Thymus (tissue), 11 donors: ENCODE data around the gene CCDC195. TPM values are rescaled to one million over a fixed set of nuclear protein-coding genes. Genes with fewer than 3 reads are reported as not detected.

Experiments used
- DNase-seq, 9 donors: peaks; one replicate each; pipeline ENCODE4 v3.0.0-alpha.2; 2013; ENCODE audit warnings: low spot score in 9 of 9, low read depth in 6 of 9, missing footprints in 1 of 9
- H3K27ac ChIP-seq, 2 donors: one replicate each; pipeline ENCODE4 v1.5.1; 2013; ENCODE audit warnings: control low read depth in 1 of 2, low read depth in 1 of 2, low read length in 1 of 2, mild to moderate bottlenecking in 1 of 2, moderate library complexity in 1 of 2
- H3K27me3 ChIP-seq, 2 donors: one replicate each; pipeline ENCODE4 v1.5.1; 2013; ENCODE audit warnings: low read length in 1 of 2; ENCODE audit not compliant: control insufficient read depth in 2 of 2, insufficient read depth in 1 of 2
- H3K36me3 ChIP-seq, 2 donors: one replicate each; pipeline ENCODE4 v1.5.1; 2013; ENCODE audit warnings: low read length in 1 of 2, mild to moderate bottlenecking in 1 of 2, moderate library complexity in 1 of 2; ENCODE audit not compliant: control insufficient read depth in 2 of 2, insufficient read depth in 2 of 2
- H3K4me1 ChIP-seq, 2 donors: one replicate each; pipeline ENCODE4 v1.5.1; 2013; ENCODE audit warnings: low read length in 2 of 2; ENCODE audit not compliant: control insufficient read depth in 2 of 2, insufficient read depth in 2 of 2
- H3K4me3 ChIP-seq, 2 donors: one replicate each; pipeline ENCODE4 v1.5.1; 2013; ENCODE audit warnings: low read length in 2 of 2, control low read depth in 1 of 2, mild to moderate bottlenecking in 1 of 2
- H3K9me3 ChIP-seq, 2 donors: one replicate each; pipeline ENCODE4 v1.5.1; 2013; ENCODE audit warnings: low read length in 1 of 2, mild to moderate bottlenecking in 1 of 2; ENCODE audit not compliant: control insufficient read depth in 2 of 2, insufficient read depth in 1 of 2
- WGBS: extraction: QIAGEN DNeasy Blood & Tissue Kit; methylation state at CpG from one replicate; pipeline ENCODE4 v1.1.7; 2013; 5-methylcytosine and 5-hydroxymethylcytosine counted together
- polyA plus RNA-seq: library from polyadenylated mRNA; stranded (reverse); fragments of 200-250 nt; gene quantifications from one replicate; pipeline ENCODE4 v1.2.3, GENCODE V29; 2013
- total RNA-seq: library from RNA; stranded (reverse); fragments of 120-200 nt; gene quantifications from one replicate; pipeline ENCODE4 v1.2.4, GENCODE V29; 2013
- donor health status: healthy.

The CCDC195 gene
- total and polyA plus RNA-seq, 2 donors: 0.07 TPM; not detected in 1

DNA sequence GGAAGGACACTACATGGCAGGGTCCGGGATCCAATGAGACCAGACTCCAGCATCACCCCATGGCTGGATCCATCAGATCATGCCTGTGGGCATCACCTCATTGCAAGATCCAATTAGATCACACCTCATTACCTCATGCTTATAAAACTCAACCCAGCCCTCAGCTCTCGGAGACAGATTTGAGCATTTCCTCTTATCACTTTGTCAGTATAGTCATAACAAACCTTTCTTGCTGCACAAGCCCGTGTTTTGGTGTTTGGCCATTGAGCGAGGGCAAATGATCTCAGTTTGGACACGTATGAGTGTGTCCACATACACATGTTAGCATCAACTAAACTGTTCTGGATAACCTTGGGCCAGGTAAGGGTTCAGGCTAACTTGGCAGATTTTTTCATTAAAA is 58.8 kb downstream of the CCDC195 start:
- Histone ChIP-seq H3K36me3 (no peaks in the 10 kb centered on the region), H3K4me1 (no peaks in the 10 kb centered on the region), H3K27me3 (no peaks in the 10 kb centered on the region), H3K4me3 (no peak overlapping the region), H3K27ac (no peak overlapping the region), H3K9me3 (peaks cover 0 to 6% of the 10 kb centered on the region in 2 donors)
- no peak for DNase-seq
- WGBS: 95% methylated on average over 5 of the region's 5 CpGs

- Histone ChIP-seq H3K27me3 (no peaks in the 10 kb centered on the region), H3K27ac (no peak overlapping the region), H3K9me3 (no peaks in the 10 kb centered on the region), H3K4me1 (no peaks in the 10 kb centered on the region), H3K36me3 (no peaks in the 10 kb centered on the region), H3K4me3 (no peak overlapping the region)
- WGBS: 97% methylated on average over 26 of the region's 26 CpGs
- DNase-seq: no peak
Observed at GRCh38 chr2:224655006-224655537, 61.1 kb downstream of the CCDC195 start.

Other genes starting within 250 kb of the CCDC195 start
- gene CUL3, start 131.0 kb downstream of the CCDC195 start, total RNA-seq: 67.3 TPM
- 134 TPM for gene CUL3, start 131.0 kb downstream of the CCDC195 start, polyA plus RNA-seq